Mammary microvascular endothelial cell (primary cell): ENCODE results near the gene SLC66A2. TPM values are rescaled to one million over a fixed set of nuclear protein-coding genes. Genes with fewer than 3 reads are reported as not detected.

ENCODE experiments used
- total RNA-seq: library from RNA; depleted of rRNA; stranded (reverse); fragments of >200 nt; gene quantifications from 2 replicates; pipeline ENCODE4 v1.2.3, GENCODE V29; 2015

The SLC66A2 gene
- 36.6 and 41.4 TPM in 2 replicates for total RNA-seq

GRCh38 chr18:79951545-79952455 is at the start of gene SLC66A2:
SLC66A2 (minus strand) TSS chr18:79951653; CDS start chr18:79950926, 727 bp downstream.

DNA sequence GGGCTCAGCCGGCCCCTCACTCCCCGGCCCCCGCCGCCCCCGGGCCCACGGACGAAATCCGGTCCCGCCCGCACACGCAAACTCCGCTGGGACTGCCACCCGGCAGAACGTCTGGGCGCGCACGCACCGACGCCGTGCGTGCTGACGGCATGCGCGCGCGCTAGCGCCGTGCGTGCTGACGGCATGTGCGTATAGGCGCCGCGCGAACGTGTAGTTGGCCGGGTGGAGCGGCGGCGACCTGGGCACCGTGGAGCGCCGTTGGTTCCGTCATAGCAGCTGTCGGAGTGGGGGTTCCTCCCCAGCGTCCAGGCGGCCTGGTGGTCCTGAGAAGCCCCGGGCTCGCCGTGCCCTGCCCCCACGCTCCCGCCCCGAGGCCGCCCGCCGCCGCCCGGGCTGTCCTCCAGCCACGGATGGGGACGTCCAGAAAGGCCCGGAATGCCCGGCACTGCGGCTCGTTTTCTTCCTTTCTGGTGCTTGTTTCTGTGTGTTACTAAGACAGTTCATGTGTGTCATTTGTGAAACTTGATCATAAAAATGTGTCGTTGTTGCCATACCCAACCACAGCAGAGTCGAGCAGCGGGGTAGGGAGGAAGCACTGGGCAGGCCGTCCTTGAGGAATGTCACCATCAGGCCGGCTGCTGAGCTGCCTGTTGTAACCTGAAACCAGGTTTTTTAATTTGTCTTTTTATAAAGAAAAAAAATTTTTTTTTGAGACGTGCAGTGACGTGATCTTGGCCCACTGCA is 37.2 kb upstream of the SLC66A2 start, which contains the start of gene TXNL4A:
TXNL4A (minus strand) TSS at position 113 of the 744 bp plus-strand sequence. CDS start 171 bp downstream, outside the sequence.

GRCh38 chr18:79964330-79965118 is 13.1 kb upstream of the SLC66A2 start, which contains the start of gene HSBP1L1:
HSBP1L1 (plus strand) TSS chr18:79964643; CDS start chr18:79964736, 93 bp downstream.

Other genes starting within 250 kb of the SLC66A2 start
- not detected in 2 replicates for gene KCNG2, start 153.7 kb downstream of the SLC66A2 start, total RNA-seq
- gene HSBP1L1, start 13.0 kb upstream of the SLC66A2 start, total RNA-seq, result 5.8 and 9.1 TPM in 2 replicates
- 60.2 and 89.4 TPM in 2 replicates for gene TXNL4A, start 36.9 kb upstream of the SLC66A2 start, total RNA-seq
- 37.7 and 45.3 TPM in 2 replicates for gene RBFA, start 82.8 kb upstream of the SLC66A2 start, total RNA-seq
- 12.2 and 12.8 TPM in 2 replicates for gene ADNP2, start 157.6 kb upstream of the SLC66A2 start, total RNA-seq